Natural killer cell (primary cell): ENCODE results near the gene SDE2. TPM values are rescaled to one million over a fixed set of nuclear protein-coding genes. Genes with fewer than 3 reads are reported as not detected.
"Not testable (repeated sequence)": the region's sequence is repeated elsewhere in the genome, so short reads cannot be mapped to it uniquely, and the experiment has no call there.

Source experiments
- ATAC-seq, 3 donors: fragments of 150-1000 bp in 2 of 3; fragments of 200-7000 bp in 1 of 3; cut with Tn5 transposase; 1 replicate in 1 of 3; 2 replicates in 2 of 3; pipeline ENCODE4 v1.10.0; 2021; ENCODE audit warnings: mild to moderate bottlenecking in 2 of 3, moderate library complexity in 2 of 3
- DNase-seq, 2 donors: peaks; one replicate each; pipeline versions ENCODE4 v3.0.0 to v3.0.0-alpha.2; 2013 to 2021; ENCODE audit warnings: mixed read lengths in 1 of 2
- H3K27ac ChIP-seq: one replicate; pipeline ENCODE4 v1.5.1; 2013; ENCODE audit warnings: mild to moderate bottlenecking, low read length
- H3K27me3 ChIP-seq: one replicate; pipeline ENCODE4 v1.6.1; 2013; ENCODE audit warnings: low read length; ENCODE audit not compliant: control insufficient read depth, insufficient read depth
- H3K36me3 ChIP-seq: one replicate; pipeline ENCODE4 v1.6.1; 2013; ENCODE audit warnings: low read length; ENCODE audit not compliant: control insufficient read depth, insufficient read depth
- H3K4me1 ChIP-seq: one replicate; pipeline ENCODE4 v1.6.1; 2013; ENCODE audit warnings: low read length; ENCODE audit not compliant: control insufficient read depth, insufficient read depth
- H3K4me3 ChIP-seq: one replicate; pipeline ENCODE4 v1.5.1; 2013; ENCODE audit warnings: low read length
- H3K9me3 ChIP-seq: one replicate; pipeline ENCODE4 v1.6.1; 2013; ENCODE audit warnings: low read length; ENCODE audit not compliant: control insufficient read depth, insufficient read depth
- H3K27ac Mint-ChIP-seq, 2 donors: one replicate each; pipeline ENCODE4 v1.8.0; 2022; ENCODE audit warnings: mild to moderate bottlenecking in 2 of 2, mixed read lengths in 2 of 2, moderate library complexity in 1 of 2
- H3K27me3 Mint-ChIP-seq, 2 donors: one replicate each; pipeline ENCODE4 v1.8.0; 2022; ENCODE audit warnings: low read depth in 2 of 2, mixed read lengths in 2 of 2
- H3K36me3 Mint-ChIP-seq: one replicate; pipeline ENCODE4 v1.8.0; 2022; ENCODE audit warnings: mixed read lengths
- H3K4me1 Mint-ChIP-seq, 2 donors: one replicate each; pipeline ENCODE4 v1.8.0; 2022; ENCODE audit warnings: mixed read lengths in 2 of 2
- H3K4me3 Mint-ChIP-seq: one replicate; pipeline ENCODE4 v1.8.0; 2022; ENCODE audit warnings: mild to moderate bottlenecking, moderate library complexity, mixed read lengths
- H3K9me3 Mint-ChIP-seq, 2 donors: one replicate each; pipeline ENCODE4 v1.8.0; 2022; ENCODE audit warnings: mixed read lengths in 2 of 2
- CTCF ChIP-seq: fragments of 200-600 bp; IDR thresholded peaks from one replicate; pipeline ENCODE4 v1.8.0; 2022; ENCODE audit warnings: antibody characterized with exemption
- WGBS: methylation state at CpG from one replicate; pipeline ENCODE4 v1.1.7; 2013; ENCODE audit warnings: missing lambda C conversion rate; ENCODE audit not compliant: insufficient coverage; 5-methylcytosine and 5-hydroxymethylcytosine counted together
- intact Hi-C: fragments of 100-400 bp; cut with micrococcal nuclease; formaldehyde crosslinking; loops from one replicate; pipeline ENCODE4 v1.14.2; 2022
- total RNA-seq, 4 donors: library from RNA; stranded (reverse); fragments of 120-200 nt in 1 of 4; gene quantifications; one replicate each; pipeline versions ENCODE4 v1.2.3 to v1.2.4, GENCODE V29; 2013 to 2022

Gene SDE2
- total RNA-seq, 3 donors from 2014 or later (not counting 1 experiment from before 2014, with no cell fraction given), result 52.5 to 62.7 (median 53.6) TPM

- Histone ChIP-seq H3K9me3 (no peaks in the 10 kb centered on the region), H3K4me3 (no peak overlapping the region), H3K4me1 (no peaks in the 10 kb centered on the region), H3K36me3 (no peaks in the 10 kb centered on the region), H3K27ac (no peak overlapping the region), H3K27me3 (no peaks in the 10 kb centered on the region)
- intact Hi-C loops, result no loop called here
- ATAC-seq (no peak), DNase-seq (no peak)
- no peaks in the 10 kb centered on the region for H3K9me3 Mint-ChIP-seq
- no peaks in the 10 kb centered on the region for H3K36me3 Mint-ChIP-seq
- WGBS, result 92% methylated on average over 5 of the region's 5 CpGs
- H3K27me3 Mint-ChIP-seq, result peaks cover 0 to 2% of the 10 kb centered on the region in 2 donors
- H3K27ac Mint-ChIP-seq, result no peak overlapping the region
- no peaks in the 10 kb centered on the region for H3K4me1 Mint-ChIP-seq
- TF ChIP-seq CTCF, result no peak
- H3K4me3 Mint-ChIP-seq, result no peak overlapping the region
These were observed 10.5 kb upstream of the SDE2 start for GRCh38 chr1:226009650-226010044.

DNA sequence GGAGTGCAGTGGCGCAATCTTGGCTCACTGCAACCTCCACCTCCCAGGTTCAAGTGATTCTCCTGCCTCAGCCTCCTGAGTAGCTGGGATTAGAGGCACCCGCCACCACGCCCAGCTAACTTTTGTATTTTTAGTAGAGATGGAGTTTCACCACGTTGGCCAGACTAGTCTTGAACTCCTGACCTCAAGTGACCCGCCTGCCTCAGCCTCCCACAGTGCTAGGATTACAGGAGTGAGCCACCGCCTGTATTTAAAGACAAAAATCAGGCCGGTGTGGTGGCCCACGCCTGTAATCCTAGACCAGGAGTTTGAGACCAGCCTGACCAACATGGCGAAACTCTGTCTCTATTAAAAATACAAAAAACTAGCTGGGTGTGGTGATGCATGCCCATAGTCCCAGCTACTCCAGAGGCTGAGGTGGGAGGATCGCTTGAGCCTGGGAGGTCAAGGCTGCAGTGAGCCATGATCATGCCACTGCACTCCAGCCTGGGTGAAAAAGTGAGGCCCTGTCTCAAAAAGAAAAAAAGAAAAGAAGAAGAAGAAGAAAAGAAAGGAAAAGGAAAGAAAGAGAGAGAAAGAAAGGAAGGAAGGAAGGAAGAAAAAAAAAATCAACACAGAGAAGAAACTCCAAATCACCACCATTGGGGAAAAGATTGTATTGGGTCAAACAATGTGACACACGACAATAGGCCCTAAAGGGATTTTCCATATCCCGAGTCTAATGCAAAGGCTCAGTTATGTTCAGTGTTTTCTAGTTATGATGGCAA is 8.2 kb upstream of the SDE2 start:
- H3K4me1 ChIP-seq, H3K36me3 Mint-ChIP-seq, H3K27ac Mint-ChIP-seq, intact Hi-C loops, H3K4me3 ChIP-seq, ATAC-seq, H3K27me3 ChIP-seq, H3K9me3 ChIP-seq, H3K4me3 Mint-ChIP-seq, H3K27ac ChIP-seq, H3K36me3 ChIP-seq, H3K27me3 Mint-ChIP-seq, H3K9me3 Mint-ChIP-seq, DNase-seq: not testable (repeated sequence)
- H3K4me1 Mint-ChIP-seq, result peaks cover 8 to 14% of the 10 kb centered on the region in 2 donors
- WGBS, result 91% methylated on average over 11 of the region's 12 CpGs

DNA sequence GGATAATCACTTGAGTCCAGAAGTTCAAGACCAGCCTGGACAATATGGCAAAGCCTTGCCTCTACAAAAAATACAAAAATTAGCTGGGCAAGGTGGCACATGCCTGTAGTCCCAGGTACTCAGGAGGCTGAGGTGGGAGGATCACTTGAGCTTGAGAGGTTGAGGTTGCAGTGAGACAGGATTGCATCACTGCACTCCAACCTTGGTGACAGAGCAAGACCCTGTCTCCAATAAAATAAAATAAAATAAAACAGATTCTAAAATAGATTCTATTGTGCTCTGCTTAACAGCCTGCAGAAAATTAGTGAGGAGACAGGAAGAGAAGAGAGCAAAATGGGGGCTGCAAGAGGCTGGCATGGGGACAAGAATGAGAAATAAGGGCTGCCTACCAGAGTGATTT is 7.5 kb upstream of the SDE2 start:
- H3K27ac Mint-ChIP-seq, result no peak overlapping the region
- H3K36me3 Mint-ChIP-seq, result no peaks in the 10 kb centered on the region
- no peak for DNase-seq
- H3K9me3 Mint-ChIP-seq, result no peaks in the 10 kb centered on the region
- Histone ChIP-seq H3K9me3 (no peaks in the 10 kb centered on the region), H3K4me3 (no peak overlapping the region), H3K4me1 (peaks cover 13% of the 10 kb centered on the region), H3K27me3 (no peaks in the 10 kb centered on the region), H3K27ac (no peak overlapping the region), H3K36me3 (no peaks in the 10 kb centered on the region)
- ATAC-seq, result no peak
- H3K27me3 Mint-ChIP-seq, result no peaks in the 10 kb centered on the region
- no peak for TF ChIP-seq CTCF
- H3K4me3 Mint-ChIP-seq, result no peak overlapping the region
- intact Hi-C loops, result no loop called here
- peaks cover 14 to 20% of the 10 kb centered on the region in 2 donors for H3K4me1 Mint-ChIP-seq

GRCh38 chr1:226004396-226004795 is 5.3 kb upstream of the SDE2 start:
- intact Hi-C loops, result no loop called here
- peaks cover 30 to 31% of the 10 kb centered on the region in 2 donors for H3K4me1 Mint-ChIP-seq

More at GRCh38 chr1:226004396-226004795, 5.3 kb upstream of the SDE2 start:
- Mint-ChIP-seq H3K36me3 (no peaks in the 10 kb centered on the region), H3K27me3 (no peaks in the 10 kb centered on the region), H3K27ac (no peak overlapping the region), H3K4me3 (no peak overlapping the region), H3K9me3 (no peaks in the 10 kb centered on the region)
- no peak for TF ChIP-seq CTCF
- Histone ChIP-seq H3K27me3 (no peaks in the 10 kb centered on the region), H3K4me3 (no peak overlapping the region), H3K4me1 (peaks cover 33% of the 10 kb centered on the region), H3K27ac (no peak overlapping the region), H3K9me3 (no peaks in the 10 kb centered on the region), H3K36me3 (no peaks in the 10 kb centered on the region)
- no peak for ATAC-seq
- DNase-seq, result peak in 1 of 2 donors; percentile 35
- 67% methylated on average over 3 of the region's 4 CpGs for WGBS
